Breast epithelium (tissue), 4 donors: Measurements from ENCODE around the gene TRIM58. TPM values are rescaled to one million over a fixed set of nuclear protein-coding genes. Genes with fewer than 3 reads are reported as not detected.

Experiments
- DNase-seq, 2 donors: peaks; one replicate each; pipeline ENCODE4 v3.0.0-alpha.2; 2019; ENCODE audit warnings: low spot score in 2 of 2
- H3K27ac ChIP-seq, 2 donors: fragments of 200-600 bp; sonication (generic) in 1 of 2; one replicate each; pipeline ENCODE4 v1.5.1; 2016 to 2019; ENCODE audit warnings: mild to moderate bottlenecking in 1 of 2
- H3K27me3 ChIP-seq, 2 donors: fragments of 200-600 bp; sonication (generic) in 1 of 2; one replicate each; pipeline versions ENCODE4 v1.5.1 to v1.6.0; 2017 to 2019; ENCODE audit warnings: control low read depth in 1 of 2, mild to moderate bottlenecking in 1 of 2
- H3K36me3 ChIP-seq: fragments of 200-600 bp; one replicate; pipeline ENCODE4 v1.5.1; 2019
- H3K4me1 ChIP-seq, 2 donors: fragments of 200-600 bp; sonication (generic); one replicate each; pipeline ENCODE4 v1.5.1; 2016 to 2019; ENCODE audit warnings: control low read depth in 1 of 2
- H3K4me3 ChIP-seq, 3 donors: fragments of 200-600 bp; sonication (generic); 1 replicate in 2 of 3; 2 replicates in 1 of 3; pipeline ENCODE4 v1.5.1; 2016 to 2019; ENCODE audit warnings: mild to moderate bottlenecking in 3 of 3, moderate library complexity in 2 of 3
- H3K9me3 ChIP-seq, 2 donors: fragments of 200-600 bp; sonication (generic) in 1 of 2; one replicate each; pipeline ENCODE4 v1.5.1; 2016 to 2019; ENCODE audit warnings: control low read depth in 1 of 2
- POLR2A ChIP-seq: fragments of 450-650 bp; IDR thresholded peaks from one replicate; pipeline ENCODE4 v1.6.1; 2016; ENCODE audit warnings: antibody characterized with exemption, mild to moderate bottlenecking, moderate library complexity
- POLR2AphosphoS5 ChIP-seq, 3 donors: sonication (generic); formaldehyde crosslinking; IDR thresholded peaks; one replicate each; pipeline ENCODE4 v1.6.1; 2017; ENCODE audit warnings: antibody characterized with exemption in 3 of 3
- intact Hi-C: fragments of 100-400 bp; cut with DNase I; formaldehyde crosslinking; loops from one replicate; pipeline ENCODE4 v1.15.1; 2023; ENCODE audit warnings: low total_unique reads
- total RNA-seq, 3 donors: library from RNA; depleted of rRNA; stranded (reverse); fragments of >200 nt; gene quantifications; one replicate each; pipeline ENCODE4 v1.1.0, GENCODE V29; 2016
- TF ChIP-seq, protein P1 (sequence below), 3 donors: fragments of 450-650 bp; IDR thresholded peaks; one replicate each; pipeline ENCODE4 v1.5.1; 2016 to 2017; ENCODE audit warnings: antibody characterized with exemption in 3 of 3, mild to moderate bottlenecking in 3 of 3, moderate library complexity in 3 of 3

Gene TRIM58
- total RNA-seq, 3 donors from 2014 or later: 0.32 to 4.6 (median 1.0) TPM

DNA sequence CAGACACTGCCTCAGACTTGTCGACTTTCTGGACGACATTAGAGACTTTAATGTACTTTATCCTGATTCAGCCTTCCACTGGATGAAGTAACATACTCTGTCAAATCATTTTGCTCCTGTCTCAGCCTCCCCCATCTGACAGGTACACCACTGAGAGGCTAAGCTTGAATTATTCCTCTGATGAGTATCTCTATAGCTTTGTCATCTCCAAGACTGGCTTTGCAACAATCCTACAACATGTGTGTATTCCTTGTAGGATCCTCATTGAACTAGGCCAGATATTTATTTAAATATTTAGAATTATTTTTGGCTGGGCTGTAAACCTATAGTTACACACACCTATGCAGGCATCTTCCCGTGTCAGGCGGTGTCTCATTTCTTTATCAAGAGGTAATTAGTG is 1.1 kb upstream of the TRIM58 start:
- TF ChIP-seq POLR2A (no peak), POLR2AphosphoS5 (IDR thresholded peaks at IDR 0.05) (no peak)
- TF ChIP-seq, protein P1, sequence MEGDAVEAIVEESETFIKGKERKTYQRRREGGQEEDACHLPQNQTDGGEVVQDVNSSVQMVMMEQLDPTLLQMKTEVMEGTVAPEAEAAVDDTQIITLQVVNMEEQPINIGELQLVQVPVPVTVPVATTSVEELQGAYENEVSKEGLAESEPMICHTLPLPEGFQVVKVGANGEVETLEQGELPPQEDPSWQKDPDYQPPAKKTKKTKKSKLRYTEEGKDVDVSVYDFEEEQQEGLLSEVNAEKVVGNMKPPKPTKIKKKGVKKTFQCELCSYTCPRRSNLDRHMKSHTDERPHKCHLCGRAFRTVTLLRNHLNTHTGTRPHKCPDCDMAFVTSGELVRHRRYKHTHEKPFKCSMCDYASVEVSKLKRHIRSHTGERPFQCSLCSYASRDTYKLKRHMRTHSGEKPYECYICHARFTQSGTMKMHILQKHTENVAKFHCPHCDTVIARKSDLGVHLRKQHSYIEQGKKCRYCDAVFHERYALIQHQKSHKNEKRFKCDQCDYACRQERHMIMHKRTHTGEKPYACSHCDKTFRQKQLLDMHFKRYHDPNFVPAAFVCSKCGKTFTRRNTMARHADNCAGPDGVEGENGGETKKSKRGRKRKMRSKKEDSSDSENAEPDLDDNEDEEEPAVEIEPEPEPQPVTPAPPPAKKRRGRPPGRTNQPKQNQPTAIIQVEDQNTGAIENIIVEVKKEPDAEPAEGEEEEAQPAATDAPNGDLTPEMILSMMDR (IDR thresholded peaks at IDR 0.05): no peak
- H3K4me1 ChIP-seq: no peaks in the 10 kb centered on the region
- H3K4me3 ChIP-seq: no peak overlapping the region
- H3K27ac ChIP-seq: no peak overlapping the region
- intact Hi-C loops: no loop called here
- peaks cover 0 to 16% of the 10 kb centered on the region in 2 donors for H3K27me3 ChIP-seq
- H3K9me3 ChIP-seq: no peaks in the 10 kb centered on the region
- no peaks in the 10 kb centered on the region for H3K36me3 ChIP-seq
- no peak for DNase-seq

DNA sequence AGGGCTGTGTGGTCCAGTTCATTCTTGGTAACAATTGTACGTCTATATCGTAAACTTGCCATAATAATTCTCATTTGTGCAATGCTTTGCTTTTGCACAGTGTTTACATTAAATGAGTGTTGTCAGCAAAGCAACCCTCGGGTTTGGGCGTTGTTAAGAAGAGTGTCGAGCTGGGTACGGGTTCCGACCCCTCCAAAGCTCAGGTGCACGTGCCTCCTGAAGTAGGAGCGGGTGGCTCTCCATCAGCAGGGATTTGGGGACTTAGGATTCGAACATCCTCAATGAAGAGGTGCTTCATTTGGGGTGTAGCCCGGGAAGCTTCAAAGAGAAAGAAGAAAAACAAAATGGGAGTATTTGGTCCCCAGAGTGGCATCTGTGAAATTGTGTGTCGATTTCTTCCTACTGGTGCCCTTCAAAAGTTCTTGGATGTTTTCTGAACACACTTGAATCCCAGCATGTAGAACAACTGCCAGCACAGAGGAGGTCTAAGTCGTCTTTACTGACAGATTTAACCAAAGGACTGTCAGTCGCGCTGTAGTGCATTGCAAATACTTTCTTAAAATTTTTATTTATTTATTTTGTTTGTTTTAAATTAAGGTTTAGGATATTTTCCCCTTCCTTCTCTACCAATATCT is 1.1 kb downstream of the TRIM58 start:
- Histone ChIP-seq H3K36me3 (no peaks in the 10 kb centered on the region), H3K4me3 (peak overlapping the region; percentile 36 to 88 (median 52)), H3K9me3 (no peaks in the 10 kb centered on the region), H3K4me1 (no peaks in the 10 kb centered on the region), H3K27me3 (peaks cover 0 to 16% of the 10 kb centered on the region in 2 donors), H3K27ac (peak overlapping the region in 1 of 2 donors; percentile 74)
- DNase-seq: no peak
- intact Hi-C loops: no loop called here
- TF ChIP-seq POLR2AphosphoS5 (IDR thresholded peaks at IDR 0.05) (no peak), POLR2A (no peak)
- TF ChIP-seq, protein P1 (IDR thresholded peaks at IDR 0.05): no peak

DNA sequence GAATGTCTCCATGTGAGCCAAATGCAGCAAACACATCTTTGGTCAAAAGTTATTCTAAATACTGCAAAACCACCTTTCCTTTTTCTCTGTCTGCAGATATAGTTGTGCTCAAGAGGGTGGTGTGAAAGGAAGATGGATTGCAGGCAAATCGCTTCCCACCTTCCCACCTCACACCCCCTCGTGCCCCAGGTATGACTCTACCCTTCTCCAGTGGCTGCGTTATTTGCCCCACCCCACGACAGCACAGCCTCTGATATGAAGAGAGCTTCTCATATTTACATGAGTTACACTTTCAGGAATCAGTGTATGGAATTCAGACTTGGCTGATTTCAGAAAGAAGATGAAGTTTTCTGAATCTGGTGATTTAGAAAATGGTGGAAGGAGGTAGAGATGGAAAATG is 5.8 kb downstream of the TRIM58 start:
- peaks cover 0 to 6% of the 10 kb centered on the region in 2 donors for H3K27me3 ChIP-seq
- no peak for DNase-seq
- intact Hi-C loops: no loop called here
- H3K4me3 ChIP-seq: no peak overlapping the region
- no peaks in the 10 kb centered on the region for H3K9me3 ChIP-seq
- H3K4me1 ChIP-seq: no peaks in the 10 kb centered on the region
- TF ChIP-seq POLR2A (no peak), POLR2AphosphoS5 (IDR thresholded peaks at IDR 0.05) (no peak)
- TF ChIP-seq, protein P1 (IDR thresholded peaks at IDR 0.05): no peak
- no peaks in the 10 kb centered on the region for H3K36me3 ChIP-seq
- no peak overlapping the region for H3K27ac ChIP-seq

DNA sequence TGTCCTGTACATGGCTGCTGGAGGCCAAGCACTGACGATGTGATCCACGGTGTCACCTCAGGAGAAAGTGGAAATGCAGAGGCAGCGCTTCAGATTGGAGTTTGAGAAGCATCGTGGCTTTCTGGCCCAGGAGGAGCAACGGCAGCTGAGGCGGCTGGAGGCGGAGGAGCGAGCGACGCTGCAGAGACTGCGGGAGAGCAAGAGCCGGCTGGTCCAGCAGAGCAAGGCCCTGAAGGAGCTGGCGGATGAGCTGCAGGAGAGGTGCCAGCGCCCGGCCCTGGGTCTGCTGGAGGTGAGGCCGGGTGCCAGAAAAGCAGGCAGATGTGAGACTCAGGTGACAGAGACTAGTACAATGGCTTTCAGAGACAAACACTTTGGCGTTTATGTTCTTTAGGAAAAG is 7.7 kb downstream of the TRIM58 start:
- intact Hi-C loops: loop anchor here (5.0 kb wide), 1 partner anchor 462 kb away; no protein-coding TSS in a partner anchor
- no peak overlapping the region for H3K27ac ChIP-seq
- H3K4me1 ChIP-seq: no peaks in the 10 kb centered on the region
- DNase-seq: no peak
- H3K27me3 ChIP-seq: no peaks in the 10 kb centered on the region
- H3K36me3 ChIP-seq: no peaks in the 10 kb centered on the region
- no peaks in the 10 kb centered on the region for H3K9me3 ChIP-seq
- no peak overlapping the region for H3K4me3 ChIP-seq
- TF ChIP-seq POLR2A (no peak), POLR2AphosphoS5 (IDR thresholded peaks at IDR 0.05) (no peak)
- TF ChIP-seq, protein P1 (IDR thresholded peaks at IDR 0.05): no peak

DNA sequence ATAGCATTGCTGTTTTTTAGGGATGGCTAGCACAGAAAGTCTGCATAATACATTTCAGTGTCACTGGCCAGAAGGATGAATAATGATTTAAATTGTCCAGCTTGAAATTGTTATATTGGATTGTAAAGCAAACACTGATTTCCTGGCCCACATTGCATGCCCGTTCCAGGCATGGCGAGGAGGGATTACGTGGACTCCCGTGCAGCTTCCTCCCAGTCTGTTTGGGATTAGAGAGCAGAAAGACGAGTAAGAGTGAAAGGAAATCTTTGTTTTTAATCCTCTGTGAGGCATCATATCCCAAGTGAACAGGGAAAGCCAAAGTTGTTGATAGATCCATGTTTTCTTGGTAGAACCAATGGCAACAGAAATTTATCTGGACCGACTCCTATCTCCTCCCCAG is 8.4 kb downstream of the TRIM58 start:
- Histone ChIP-seq H3K4me1 (no peaks in the 10 kb centered on the region), H3K27me3 (no peaks in the 10 kb centered on the region), H3K4me3 (no peak overlapping the region), H3K9me3 (no peaks in the 10 kb centered on the region), H3K27ac (no peak overlapping the region), H3K36me3 (no peaks in the 10 kb centered on the region)
- no peak for DNase-seq
- intact Hi-C loops: loop anchor here (5.0 kb wide), 1 partner anchor 463 kb away; no protein-coding TSS in a partner anchor
- TF ChIP-seq, protein P1 (IDR thresholded peaks at IDR 0.05): no peak
- TF ChIP-seq POLR2AphosphoS5 (IDR thresholded peaks at IDR 0.05) (no peak), POLR2A (no peak)
